ENCODE results near the gene SPIRE1.

SPIRE1 gene

DNA sequence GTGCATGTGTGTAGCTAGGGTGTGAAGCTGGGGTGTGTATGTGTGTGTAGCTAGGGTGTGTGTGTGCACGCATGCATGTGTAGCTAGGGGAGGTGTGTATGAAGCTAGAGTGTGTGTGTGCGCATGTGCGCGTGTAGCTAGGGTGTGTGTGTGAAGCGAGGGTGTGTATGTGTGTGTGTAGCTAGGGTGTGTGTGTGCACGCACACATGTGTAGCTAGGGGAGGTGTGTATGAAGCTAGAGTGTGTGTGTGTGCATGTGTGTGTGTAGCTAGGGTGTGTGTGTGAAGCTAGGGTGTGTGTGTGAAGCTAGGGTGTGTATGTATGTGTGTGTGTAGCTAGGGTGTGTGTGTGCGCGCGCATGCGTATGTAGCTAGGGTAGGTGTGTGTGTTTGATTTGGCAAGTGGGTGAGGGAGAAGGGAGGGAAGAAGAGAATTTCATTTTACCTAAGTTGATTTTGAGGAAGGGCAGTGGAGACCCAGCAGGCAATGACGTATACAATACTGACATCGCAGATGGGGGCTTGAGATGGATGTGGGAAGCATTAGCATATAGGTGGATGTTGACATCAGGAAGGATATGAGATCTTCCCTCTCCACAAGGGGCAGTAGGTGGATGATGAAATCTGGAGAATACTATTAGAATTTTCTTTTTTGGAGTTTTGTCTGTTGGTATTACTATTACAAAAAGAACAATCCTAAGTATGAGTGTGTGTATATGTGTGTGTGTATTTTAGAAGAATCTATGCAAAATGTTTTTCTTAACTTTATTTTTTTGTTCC is 179.4 kb downstream of the SPIRE1 start:
- peaks cover 0 to 5% of the 10 kb centered on the region in 2 donors for H3K9me3 ChIP-seq (replicated peaks in 1 of 2; ENCODE audit: control insufficient read depth in 2 of 2, insufficient read depth in 1 of 2, low read depth in 1 of 2, low read length in 2 of 2)
- peaks cover 0 to 3% of the 10 kb centered on the region in 2 donors for H3K4me1 ChIP-seq (ENCODE audit: control insufficient read depth in 2 of 2, insufficient read depth in 1 of 2, low read depth in 1 of 2, low read length in 2 of 2)
- no peak overlapping the region for H3K27ac ChIP-seq (replicated peaks; ENCODE audit: low read length)
- peaks cover 6 to 52% of the 10 kb centered on the region in 2 donors for H3K36me3 ChIP-seq (replicated peaks in 1 of 2; ENCODE audit: control insufficient read depth in 2 of 2, insufficient read depth in 2 of 2, low read length in 2 of 2)
- no peak overlapping the region for H2BK120ac ChIP-seq (ENCODE audit: low read depth, low read length)
- no peak overlapping the region for H4K8ac ChIP-seq (ENCODE audit: low read depth, low read length)
- H3K4me2 ChIP-seq (ENCODE audit: insufficient read depth, low read length, poor library complexity, severe bottlenecking), result no peak overlapping the region
- H3K18ac ChIP-seq (ENCODE audit: low read length), result no peak overlapping the region
- H3K14ac ChIP-seq (ENCODE audit: low read length), result no peak overlapping the region
- H2BK15ac ChIP-seq (ENCODE audit: low read length), result no peak overlapping the region
- WGBS, 2 donors (ENCODE audit: extremely low coverage in 2 of 2, insufficient read length in 2 of 2, insufficient replicate concordance in 1 of 2), result 100% methylated on average over 4 of the region's 12 CpGs; no CpG with 5 or more reads in 1 of the 2 donors
- peak overlapping the region in 1 of 2 donors; percentile 72 for H3K4me3 ChIP-seq (ENCODE audit: low read length in 2 of 2)
- H3K79me1 ChIP-seq (ENCODE audit: low read depth, low read length), result no peaks in the 10 kb centered on the region
- H2BK5ac ChIP-seq (ENCODE audit: low read length), result peak overlapping the region; percentile 48
- peak overlapping the region; percentile 74 for H3K9ac ChIP-seq (ENCODE audit: low read depth, low read length, poor library complexity)
- no peak overlapping the region for H2AFZ ChIP-seq (ENCODE audit: low read length)
- H3K27me3 ChIP-seq (ENCODE audit: control insufficient read depth in 3 of 3, insufficient read depth in 3 of 3, low read depth in 1 of 3, low read length in 3 of 3), result no peaks in the 10 kb centered on the region
- H4K91ac ChIP-seq (ENCODE audit: low read depth, low read length, poor library complexity), result peak overlapping the region; percentile 26
- H3K4ac ChIP-seq (ENCODE audit: low read length), result no peak overlapping the region
- H3K23ac ChIP-seq (ENCODE audit: low read depth, low read length, poor library complexity), result peak overlapping the region; percentile 83
- no peak overlapping the region for H2AK5ac ChIP-seq (ENCODE audit: low read depth, low read length)
- no peak for DNase-seq (ENCODE audit: low spot score)
- no peak overlapping the region for H2BK12ac ChIP-seq (ENCODE audit: low read length)

DNA sequence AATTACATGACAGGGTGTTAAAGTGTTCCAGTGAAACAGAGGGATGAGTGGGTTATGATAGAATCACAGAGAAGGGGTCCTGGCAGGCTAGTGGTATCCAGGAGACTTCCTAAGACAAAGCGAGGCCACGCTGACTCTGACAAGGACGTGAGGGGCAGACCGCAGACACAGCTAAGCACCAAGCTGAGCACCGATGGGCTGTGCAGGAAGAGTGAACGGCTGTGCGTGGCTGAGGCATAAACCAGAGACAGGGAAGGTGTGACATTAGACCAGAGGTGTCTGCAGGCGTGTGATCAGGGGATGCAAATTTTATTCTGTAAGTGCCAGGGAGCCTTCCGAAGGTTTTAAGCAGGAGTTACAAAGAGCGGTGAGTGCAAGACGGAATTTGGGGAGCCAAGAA is 180.3 kb downstream of the SPIRE1 start:
- Histone ChIP-seq H3K36me3 (replicated peaks in 1 of 2; ENCODE audit: control insufficient read depth in 2 of 2, insufficient read depth in 2 of 2, low read length in 2 of 2) (peaks cover 6 to 49% of the 10 kb centered on the region in 2 donors), H3K18ac (ENCODE audit: low read length) (no peak overlapping the region), H4K8ac (ENCODE audit: low read depth, low read length) (no peak overlapping the region), H2BK5ac (ENCODE audit: low read length) (no peak overlapping the region), H3K27me3 (ENCODE audit: control insufficient read depth in 3 of 3, insufficient read depth in 3 of 3, low read depth in 1 of 3, low read length in 3 of 3) (no peaks in the 10 kb centered on the region), H2AK5ac (ENCODE audit: low read depth, low read length) (no peak overlapping the region), H3K4me3 (ENCODE audit: low read length in 2 of 2) (no peak overlapping the region), H2AFZ (ENCODE audit: low read length) (no peak overlapping the region), H3K23ac (ENCODE audit: low read depth, low read length, poor library complexity) (no peak overlapping the region), H2BK15ac (ENCODE audit: low read length) (no peak overlapping the region), H3K79me1 (ENCODE audit: low read depth, low read length) (no peaks in the 10 kb centered on the region), H3K9ac (ENCODE audit: low read depth, low read length, poor library complexity) (peak overlapping the region; percentile 6), H3K4ac (ENCODE audit: low read length) (no peak overlapping the region), H3K14ac (ENCODE audit: low read length) (no peak overlapping the region), H3K4me1 (ENCODE audit: control insufficient read depth in 2 of 2, insufficient read depth in 1 of 2, low read depth in 1 of 2, low read length in 2 of 2) (peaks cover 0 to 3% of the 10 kb centered on the region in 2 donors), H3K9me3 (replicated peaks in 1 of 2; ENCODE audit: control insufficient read depth in 2 of 2, insufficient read depth in 1 of 2, low read depth in 1 of 2, low read length in 2 of 2) (peaks cover 0 to 5% of the 10 kb centered on the region in 2 donors), H2BK12ac (ENCODE audit: low read length) (no peak overlapping the region), H2BK120ac (ENCODE audit: low read depth, low read length) (no peak overlapping the region), H4K91ac (ENCODE audit: low read depth, low read length, poor library complexity) (no peak overlapping the region), H3K4me2 (ENCODE audit: insufficient read depth, low read length, poor library complexity, severe bottlenecking) (no peak overlapping the region), H3K27ac (replicated peaks; ENCODE audit: low read length) (no peak overlapping the region)
- no CpG with 5 or more reads among the region's 11 CpGs for WGBS, 2 donors (ENCODE audit: extremely low coverage in 2 of 2, insufficient read length in 2 of 2, insufficient replicate concordance in 1 of 2)
- no peak for DNase-seq (ENCODE audit: low spot score)

DNA sequence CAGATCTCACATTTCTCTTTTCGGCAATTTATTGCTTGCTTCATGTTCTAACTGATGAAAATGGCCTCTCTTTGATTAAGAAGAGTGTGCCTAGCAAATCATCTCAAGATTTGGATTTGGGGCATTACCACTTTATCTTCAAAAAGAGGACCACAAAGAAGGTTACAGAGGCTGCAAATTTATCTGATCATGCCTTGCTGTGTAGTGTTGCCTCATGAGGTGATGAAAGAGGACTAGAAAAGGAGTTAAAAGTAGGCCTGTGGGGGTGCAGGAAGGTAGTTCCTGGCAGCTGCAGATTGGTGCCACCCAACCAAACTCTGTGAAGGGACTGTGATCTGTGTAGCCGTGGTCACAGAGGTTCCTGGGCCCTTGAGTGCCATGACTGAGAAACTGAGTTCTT is 181.0 kb downstream of the SPIRE1 start:
- H3K18ac ChIP-seq (ENCODE audit: low read length), result no peak overlapping the region
- H3K4ac ChIP-seq (ENCODE audit: low read length), result no peak overlapping the region
- H3K36me3 ChIP-seq (replicated peaks in 1 of 2; ENCODE audit: control insufficient read depth in 2 of 2, insufficient read depth in 2 of 2, low read length in 2 of 2), result peaks cover 6 to 49% of the 10 kb centered on the region in 2 donors
- H2BK12ac ChIP-seq (ENCODE audit: low read length), result no peak overlapping the region
- H3K9me3 ChIP-seq (replicated peaks in 1 of 2; ENCODE audit: control insufficient read depth in 2 of 2, insufficient read depth in 1 of 2, low read depth in 1 of 2, low read length in 2 of 2), result peaks cover 0 to 5% of the 10 kb centered on the region in 2 donors
- H3K4me1 ChIP-seq (ENCODE audit: control insufficient read depth in 2 of 2, insufficient read depth in 1 of 2, low read depth in 1 of 2, low read length in 2 of 2), result peaks cover 0 to 3% of the 10 kb centered on the region in 2 donors
- H3K27ac ChIP-seq (replicated peaks; ENCODE audit: low read length), result no peak overlapping the region
- no peak overlapping the region for H3K4me2 ChIP-seq (ENCODE audit: insufficient read depth, low read length, poor library complexity, severe bottlenecking)
- no peak overlapping the region for H4K8ac ChIP-seq (ENCODE audit: low read depth, low read length)
- H3K9ac ChIP-seq (ENCODE audit: low read depth, low read length, poor library complexity), result no peak overlapping the region
- H2BK15ac ChIP-seq (ENCODE audit: low read length), result no peak overlapping the region
- WGBS, 2 donors (ENCODE audit: extremely low coverage in 2 of 2, insufficient read length in 2 of 2, insufficient replicate concordance in 1 of 2), result no CpG with 5 or more reads among the region's 2 CpGs
- no peak overlapping the region for H2AFZ ChIP-seq (ENCODE audit: low read length)
- H3K4me3 ChIP-seq (ENCODE audit: low read length in 2 of 2), result no peak overlapping the region
- H2BK5ac ChIP-seq (ENCODE audit: low read length), result no peak overlapping the region
- H3K23ac ChIP-seq (ENCODE audit: low read depth, low read length, poor library complexity), result no peak overlapping the region
- no peak overlapping the region for H2AK5ac ChIP-seq (ENCODE audit: low read depth, low read length)
- H4K91ac ChIP-seq (ENCODE audit: low read depth, low read length, poor library complexity), result no peak overlapping the region
- no peaks in the 10 kb centered on the region for H3K79me1 ChIP-seq (ENCODE audit: low read depth, low read length)
- H3K14ac ChIP-seq (ENCODE audit: low read length), result no peak overlapping the region
- DNase-seq (ENCODE audit: low spot score), result no peak
- no peak overlapping the region for H2BK120ac ChIP-seq (ENCODE audit: low read depth, low read length)
- no peaks in the 10 kb centered on the region for H3K27me3 ChIP-seq (ENCODE audit: control insufficient read depth in 3 of 3, insufficient read depth in 3 of 3, low read depth in 1 of 3, low read length in 3 of 3)

DNA sequence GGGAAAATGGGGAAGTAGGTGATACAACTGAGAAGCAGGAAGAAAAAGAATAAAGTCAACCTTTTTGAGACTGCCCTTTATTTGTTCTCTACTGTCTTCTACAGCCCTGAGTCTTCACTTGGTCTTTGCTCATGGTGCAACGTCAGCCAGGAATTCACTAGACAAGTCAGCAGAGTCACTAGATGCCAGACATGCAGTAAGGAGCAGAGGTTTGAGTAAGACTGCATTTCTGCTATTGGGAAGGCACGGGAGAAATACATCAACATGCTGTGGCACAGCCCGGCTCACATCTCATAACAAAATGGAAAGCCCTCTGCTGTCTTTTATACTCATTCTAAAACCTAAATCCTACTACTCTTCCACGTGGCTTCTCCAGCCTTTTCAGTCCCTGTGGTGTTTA is 183.0 kb downstream of the SPIRE1 start:
- Histone ChIP-seq H3K23ac (ENCODE audit: low read depth, low read length, poor library complexity) (no peak overlapping the region), H3K79me1 (ENCODE audit: low read depth, low read length) (no peaks in the 10 kb centered on the region), H3K36me3 (replicated peaks in 1 of 2; ENCODE audit: control insufficient read depth in 2 of 2, insufficient read depth in 2 of 2, low read length in 2 of 2) (peaks cover 6 to 47% of the 10 kb centered on the region in 2 donors), H2AFZ (ENCODE audit: low read length) (no peak overlapping the region), H3K14ac (ENCODE audit: low read length) (no peak overlapping the region), H3K4me3 (ENCODE audit: low read length in 2 of 2) (no peak overlapping the region), H3K27me3 (ENCODE audit: control insufficient read depth in 3 of 3, insufficient read depth in 3 of 3, low read depth in 1 of 3, low read length in 3 of 3) (no peaks in the 10 kb centered on the region), H3K4ac (ENCODE audit: low read length) (no peak overlapping the region), H2BK15ac (ENCODE audit: low read length) (no peak overlapping the region), H3K9me3 (replicated peaks in 1 of 2; ENCODE audit: control insufficient read depth in 2 of 2, insufficient read depth in 1 of 2, low read depth in 1 of 2, low read length in 2 of 2) (peaks cover 0 to 5% of the 10 kb centered on the region in 2 donors), H4K91ac (ENCODE audit: low read depth, low read length, poor library complexity) (no peak overlapping the region), H3K9ac (ENCODE audit: low read depth, low read length, poor library complexity) (no peak overlapping the region), H2BK12ac (ENCODE audit: low read length) (no peak overlapping the region), H3K18ac (ENCODE audit: low read length) (no peak overlapping the region), H2BK5ac (ENCODE audit: low read length) (no peak overlapping the region), H2BK120ac (ENCODE audit: low read depth, low read length) (no peak overlapping the region), H2AK5ac (ENCODE audit: low read depth, low read length) (no peak overlapping the region), H3K4me2 (ENCODE audit: insufficient read depth, low read length, poor library complexity, severe bottlenecking) (no peak overlapping the region), H3K4me1 (ENCODE audit: control insufficient read depth in 2 of 2, insufficient read depth in 1 of 2, low read depth in 1 of 2, low read length in 2 of 2) (peaks cover 0 to 5% of the 10 kb centered on the region in 2 donors), H3K27ac (replicated peaks; ENCODE audit: low read length) (no peak overlapping the region), H4K8ac (ENCODE audit: low read depth, low read length) (no peak overlapping the region)
- no peak for DNase-seq (ENCODE audit: low spot score)
- WGBS, 2 donors (ENCODE audit: extremely low coverage in 2 of 2, insufficient read length in 2 of 2, insufficient replicate concordance in 1 of 2), result no CpG with 5 or more reads among the region's 4 CpGs

Data from neuronal stem cell (in vitro differentiated cells).